Astrocyte (in vitro differentiated cells and primary cell): Measurements from ENCODE around the gene SUPT6H. TPM values are rescaled to one million over a fixed set of nuclear protein-coding genes. Genes with fewer than 3 reads are reported as not detected.

Experiments
- DNase-seq: peaks from one replicate; pipeline ENCODE4 v3.0.0-alpha.2; 2010; ENCODE audit warnings: low read depth
- FAIRE-seq: peaks from 2 replicates; lab custom pipeline; 2011; peaks lifted over from hg19 to GRCh38; lab: Jason Lieb, UNC
- H2AFZ ChIP-seq: 2 replicates; pipeline ENCODE4 v1.6.0; 2012; ENCODE audit warnings: low read depth, low read length, inconsistent platforms
- H3K27ac ChIP-seq: 2 replicates; pipeline ENCODE4 v1.5.1; 2011; ENCODE audit warnings: low read depth, low read length, inconsistent platforms
- H3K27me3 ChIP-seq: 2 replicates; pipeline ENCODE4 v1.6.0; 2011; ENCODE audit warnings: low read length, inconsistent platforms; ENCODE audit not compliant: insufficient read depth
- H3K36me3 ChIP-seq: 2 replicates; pipeline ENCODE4 v1.5.1; 2011; ENCODE audit warnings: low read length, inconsistent platforms; ENCODE audit not compliant: insufficient read depth
- H3K4me1 ChIP-seq: 2 replicates; pipeline ENCODE4 v1.5.1; 2011; ENCODE audit warnings: low read length, inconsistent platforms; ENCODE audit not compliant: insufficient read depth
- H3K4me2 ChIP-seq: 2 replicates; pipeline ENCODE4 v1.6.0; 2012; ENCODE audit warnings: low read length, inconsistent platforms
- H3K4me3 ChIP-seq: 2 replicates; pipeline ENCODE4 v1.5.1; 2011; ENCODE audit warnings: low read depth, mild to moderate bottlenecking, low read length, inconsistent platforms; ENCODE audit not compliant: insufficient read depth
- H3K79me2 ChIP-seq: 2 replicates; pipeline ENCODE4 v1.6.0; 2012; ENCODE audit warnings: mild to moderate bottlenecking, low read length, inconsistent platforms; ENCODE audit not compliant: insufficient read depth
- H3K9ac ChIP-seq: 2 replicates; pipeline ENCODE4 v1.6.0; 2012; ENCODE audit warnings: mild to moderate bottlenecking, low read length, inconsistent platforms
- H3K9me3 ChIP-seq: 2 replicates; pipeline ENCODE4 v1.5.1; 2012; ENCODE audit warnings: low read depth, mild to moderate bottlenecking, low read length, inconsistent platforms; ENCODE audit not compliant: insufficient read depth
- H4K20me1 ChIP-seq: 2 replicates; pipeline ENCODE4 v1.6.0; 2012; ENCODE audit warnings: low read length, inconsistent platforms; ENCODE audit not compliant: insufficient read depth
- H3K27ac Mint-ChIP-seq: one replicate; pipeline ENCODE4 v1.8.0; 2021; ENCODE audit warnings: mild to moderate bottlenecking, mixed read lengths; ENCODE audit not compliant: unreplicated experiment
- H3K27me3 Mint-ChIP-seq: one replicate; pipeline ENCODE4 v1.8.0; 2021; ENCODE audit warnings: low read depth, mixed read lengths; ENCODE audit not compliant: unreplicated experiment
- H3K36me3 Mint-ChIP-seq: one replicate; pipeline ENCODE4 v1.8.0; 2021; ENCODE audit warnings: low read depth, mixed read lengths; ENCODE audit not compliant: unreplicated experiment
- H3K4me1 Mint-ChIP-seq: one replicate; pipeline ENCODE4 v1.8.0; 2021; ENCODE audit warnings: low read depth, mixed read lengths; ENCODE audit not compliant: unreplicated experiment
- H3K4me3 Mint-ChIP-seq: one replicate; pipeline ENCODE4 v1.8.0; 2021; ENCODE audit warnings: mild to moderate bottlenecking, moderate library complexity, mixed read lengths; ENCODE audit not compliant: unreplicated experiment
- H3K9me3 Mint-ChIP-seq: one replicate; pipeline ENCODE4 v1.8.0; 2021; ENCODE audit warnings: mild to moderate bottlenecking, mixed read lengths; ENCODE audit not compliant: unreplicated experiment
- EZH2 ChIP-seq: IDR thresholded peaks from 2 replicates; pipeline ENCODE4 v1.6.1; 2012; ENCODE audit warnings: mild to moderate bottlenecking, low read length, inconsistent platforms; ENCODE audit not compliant: insufficient read depth
- total RNA-seq: library from RNA; stranded (reverse); gene quantifications from 2 replicates; pipeline ENCODE4 v1.2.1, GENCODE V29; 2021
- TF ChIP-seq, protein P1 (sequence below): IDR thresholded peaks from 2 replicates; pipeline ENCODE4 v1.5.1; 2011; ENCODE audit warnings: low read depth, mild to moderate bottlenecking, inconsistent platforms, low read length, moderate library complexity; ENCODE audit not compliant: insufficient read depth

The SUPT6H gene
- total RNA-seq, 1 donor from 2014 or later: 95.9 TPM

GRCh38 chr17:28747051-28747691 lies 85.2 kb downstream of the SUPT6H start:
- Histone ChIP-seq H2AFZ (no peak overlapping the region), H3K9me3 (no peaks in the 10 kb centered on the region), H3K4me3 (no peak overlapping the region), H3K27ac (no peak overlapping the region), H4K20me1 (peaks cover 75% of the 10 kb centered on the region), H3K27me3 (no peaks in the 10 kb centered on the region), H3K79me2 (peaks cover 68% of the 10 kb centered on the region), H3K4me1 (peaks cover 35% of the 10 kb centered on the region), H3K4me2 (peak overlapping the region; percentile 95), H3K36me3 (peaks cover 20% of the 10 kb centered on the region), H3K9ac (peak overlapping the region; percentile 92)
- FAIRE-seq (no peak), DNase-seq (no peak)
- peaks cover 8% of the 10 kb centered on the region for H3K36me3 Mint-ChIP-seq
- H3K4me1 Mint-ChIP-seq: peaks cover 11% of the 10 kb centered on the region
- H3K27me3 Mint-ChIP-seq: no peaks in the 10 kb centered on the region
- TF ChIP-seq, protein P1, sequence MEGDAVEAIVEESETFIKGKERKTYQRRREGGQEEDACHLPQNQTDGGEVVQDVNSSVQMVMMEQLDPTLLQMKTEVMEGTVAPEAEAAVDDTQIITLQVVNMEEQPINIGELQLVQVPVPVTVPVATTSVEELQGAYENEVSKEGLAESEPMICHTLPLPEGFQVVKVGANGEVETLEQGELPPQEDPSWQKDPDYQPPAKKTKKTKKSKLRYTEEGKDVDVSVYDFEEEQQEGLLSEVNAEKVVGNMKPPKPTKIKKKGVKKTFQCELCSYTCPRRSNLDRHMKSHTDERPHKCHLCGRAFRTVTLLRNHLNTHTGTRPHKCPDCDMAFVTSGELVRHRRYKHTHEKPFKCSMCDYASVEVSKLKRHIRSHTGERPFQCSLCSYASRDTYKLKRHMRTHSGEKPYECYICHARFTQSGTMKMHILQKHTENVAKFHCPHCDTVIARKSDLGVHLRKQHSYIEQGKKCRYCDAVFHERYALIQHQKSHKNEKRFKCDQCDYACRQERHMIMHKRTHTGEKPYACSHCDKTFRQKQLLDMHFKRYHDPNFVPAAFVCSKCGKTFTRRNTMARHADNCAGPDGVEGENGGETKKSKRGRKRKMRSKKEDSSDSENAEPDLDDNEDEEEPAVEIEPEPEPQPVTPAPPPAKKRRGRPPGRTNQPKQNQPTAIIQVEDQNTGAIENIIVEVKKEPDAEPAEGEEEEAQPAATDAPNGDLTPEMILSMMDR: no peak
- no peak for TF ChIP-seq EZH2
- no peaks in the 10 kb centered on the region for H3K9me3 Mint-ChIP-seq
- H3K4me3 Mint-ChIP-seq: peak overlapping the region; percentile 94
- no peak overlapping the region for H3K27ac Mint-ChIP-seq

DNA sequence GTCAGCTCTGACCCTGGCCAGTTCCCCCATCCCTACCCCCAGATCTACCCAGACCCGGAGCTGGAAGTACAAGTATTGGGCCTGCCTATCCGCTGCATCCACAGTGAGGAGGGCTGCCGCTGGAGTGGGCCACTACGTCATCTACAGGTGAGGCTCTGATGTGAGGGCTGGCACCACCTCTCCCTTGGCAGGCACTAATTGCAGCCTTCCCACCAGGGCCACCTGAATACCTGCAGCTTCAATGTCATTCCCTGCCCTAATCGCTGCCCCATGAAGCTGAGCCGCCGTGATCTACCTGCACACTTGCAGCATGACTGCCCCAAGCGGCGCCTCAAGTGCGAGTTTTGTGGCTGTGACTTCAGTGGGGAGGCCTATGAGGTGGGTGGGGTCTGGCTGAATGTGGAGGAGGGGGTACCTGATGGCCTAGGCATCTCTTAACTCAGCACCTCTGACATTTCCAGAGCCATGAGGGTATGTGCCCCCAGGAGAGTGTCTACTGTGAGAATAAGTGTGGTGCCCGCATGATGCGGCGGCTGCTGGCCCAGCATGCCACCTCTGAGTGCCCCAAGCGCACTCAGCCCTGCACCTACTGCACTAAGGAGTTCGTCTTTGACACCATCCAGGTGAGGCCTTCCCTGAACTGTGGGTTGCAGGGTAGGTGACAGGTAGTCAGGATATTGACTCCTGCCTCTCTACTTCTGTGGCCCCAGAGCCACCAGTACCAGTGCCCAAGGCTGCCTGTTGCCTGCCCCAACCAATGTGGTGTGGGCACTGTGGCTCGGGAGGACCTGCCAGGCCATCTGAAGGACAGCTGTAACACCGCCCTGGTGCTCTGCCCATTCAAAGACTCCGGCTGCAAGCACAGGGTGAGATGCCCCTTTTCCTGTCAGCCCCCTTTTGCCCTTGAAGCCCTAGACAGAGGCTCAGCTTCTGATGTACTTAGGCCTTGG lies 86.1 kb downstream of the SUPT6H start:
- H3K27me3 Mint-ChIP-seq: no peaks in the 10 kb centered on the region
- peaks cover 23% of the 10 kb centered on the region for H3K36me3 ChIP-seq
- peaks cover 79% of the 10 kb centered on the region for H4K20me1 ChIP-seq
- no peak overlapping the region for H3K4me2 ChIP-seq
- peaks cover 10% of the 10 kb centered on the region for H3K4me1 Mint-ChIP-seq
- H3K79me2 ChIP-seq: peaks cover 68% of the 10 kb centered on the region
- H3K4me3 ChIP-seq: no peak overlapping the region
- H3K4me1 ChIP-seq: peaks cover 29% of the 10 kb centered on the region
- DNase-seq: no peak
- H3K27ac Mint-ChIP-seq: peak overlapping the region; percentile 58
- no peaks in the 10 kb centered on the region for H3K9me3 Mint-ChIP-seq
- H3K36me3 Mint-ChIP-seq: peaks cover 12% of the 10 kb centered on the region
- no peak for TF ChIP-seq EZH2
- TF ChIP-seq, protein P1: no peak
- H3K4me3 Mint-ChIP-seq: no peak overlapping the region
- H3K27me3 ChIP-seq: no peaks in the 10 kb centered on the region
- H3K9ac ChIP-seq: no peak overlapping the region
- H3K27ac ChIP-seq: no peak overlapping the region
- no peaks in the 10 kb centered on the region for H3K9me3 ChIP-seq
- H2AFZ ChIP-seq: no peak overlapping the region
- no peak for FAIRE-seq
